Ammon's horn (tissue), 1 donor: ENCODE measurements around the gene NAP1L1.

Source experiments
- DNase-seq: peaks from one replicate; pipeline ENCODE4 v3.0.0-alpha.2; 2016; ENCODE audit warnings: low spot score

Gene NAP1L1

GRCh38 chr12:76083904-76084862, at the start of gene NAP1L1:
NAP1L1 (minus strand) TSS chr12:76084685; CDS start chr12:76074219, 10,466 bp downstream.
- peak; percentile 99 for DNase-seq

- no peak for DNase-seq
Observed at GRCh38 chr12:76127588-76127987, 43.1 kb upstream of the NAP1L1 start.

GRCh38 chr12:76124456-76124855, 40.0 kb upstream of the NAP1L1 start:
- no peak for DNase-seq

- no peak for DNase-seq
Observed at GRCh38 chr12:76123259-76124212, 39.1 kb upstream of the NAP1L1 start.

- DNase-seq, result no peak
Observed at GRCh38 chr12:76119887-76120286, 35.4 kb upstream of the NAP1L1 start.

GRCh38 chr12:76117751-76118150, 33.3 kb upstream of the NAP1L1 start:
- no peak for DNase-seq

- no peak for DNase-seq
Observed at GRCh38 chr12:76117067-76117691, 32.7 kb upstream of the NAP1L1 start.

- no peak for DNase-seq
Observed at GRCh38 chr12:76113800-76114757, 29.6 kb upstream of the NAP1L1 start.

GRCh38 chr12:76111209-76111749, 26.8 kb upstream of the NAP1L1 start:
- DNase-seq, result no peak

- no peak for DNase-seq
Observed at GRCh38 chr12:76109879-76110278, 25.4 kb upstream of the NAP1L1 start.

GRCh38 chr12:76108356-76108755, 23.9 kb upstream of the NAP1L1 start:
- DNase-seq, result no peak

- DNase-seq, result no peak
Observed at GRCh38 chr12:76106631-76107030, 22.1 kb upstream of the NAP1L1 start.

GRCh38 chr12:76103958-76104357, 19.5 kb upstream of the NAP1L1 start:
- no peak for DNase-seq

- no peak for DNase-seq
Observed at GRCh38 chr12:76101739-76102385, 17.4 kb upstream of the NAP1L1 start.

- no peak for DNase-seq
Observed at GRCh38 chr12:76096079-76096646, 11.7 kb upstream of the NAP1L1 start.

GRCh38 chr12:76094754-76095153, 10.3 kb upstream of the NAP1L1 start:
- no peak for DNase-seq

- no peak for DNase-seq
Observed at GRCh38 chr12:76091246-76091754, 6.8 kb upstream of the NAP1L1 start.

GRCh38 chr12:76085520-76085868, 1.0 kb upstream of the NAP1L1 start:
- peak; percentile 37 for DNase-seq

- peak; percentile 86 for DNase-seq
Observed at GRCh38 chr12:76084863-76085519, 506 bp upstream of the NAP1L1 start.
